Activated CD8-positive, alpha-beta memory T cell treated with anti-CD3 and anti-CD28 coated beads for 4 hours (primary cell): ENCODE data around the gene TNS4.

Experiments
- DNase-seq, 2 donors: peaks; one replicate each; pipeline ENCODE4 v3.0.0-alpha.2; 2020; ENCODE audit warnings: low read depth in 2 of 2

The TNS4 gene

GRCh38 chr17:40536295-40537171, 35.1 kb upstream of the TNS4 start:
- no peak for DNase-seq

GRCh38 chr17:40535924-40536294, 34.5 kb upstream of the TNS4 start:
- no peak for DNase-seq

GRCh38 chr17:40535438-40535837, 34.0 kb upstream of the TNS4 start:
- DNase-seq, result no peak

- no peak for DNase-seq
Measured at GRCh38 chr17:40534371-40535189, 33.2 kb upstream of the TNS4 start.

- no peak for DNase-seq
Measured at GRCh38 chr17:40533896-40534295, 32.5 kb upstream of the TNS4 start.

- DNase-seq, result no peak
Measured at GRCh38 chr17:40532520-40533253, 31.3 kb upstream of the TNS4 start.

DNA sequence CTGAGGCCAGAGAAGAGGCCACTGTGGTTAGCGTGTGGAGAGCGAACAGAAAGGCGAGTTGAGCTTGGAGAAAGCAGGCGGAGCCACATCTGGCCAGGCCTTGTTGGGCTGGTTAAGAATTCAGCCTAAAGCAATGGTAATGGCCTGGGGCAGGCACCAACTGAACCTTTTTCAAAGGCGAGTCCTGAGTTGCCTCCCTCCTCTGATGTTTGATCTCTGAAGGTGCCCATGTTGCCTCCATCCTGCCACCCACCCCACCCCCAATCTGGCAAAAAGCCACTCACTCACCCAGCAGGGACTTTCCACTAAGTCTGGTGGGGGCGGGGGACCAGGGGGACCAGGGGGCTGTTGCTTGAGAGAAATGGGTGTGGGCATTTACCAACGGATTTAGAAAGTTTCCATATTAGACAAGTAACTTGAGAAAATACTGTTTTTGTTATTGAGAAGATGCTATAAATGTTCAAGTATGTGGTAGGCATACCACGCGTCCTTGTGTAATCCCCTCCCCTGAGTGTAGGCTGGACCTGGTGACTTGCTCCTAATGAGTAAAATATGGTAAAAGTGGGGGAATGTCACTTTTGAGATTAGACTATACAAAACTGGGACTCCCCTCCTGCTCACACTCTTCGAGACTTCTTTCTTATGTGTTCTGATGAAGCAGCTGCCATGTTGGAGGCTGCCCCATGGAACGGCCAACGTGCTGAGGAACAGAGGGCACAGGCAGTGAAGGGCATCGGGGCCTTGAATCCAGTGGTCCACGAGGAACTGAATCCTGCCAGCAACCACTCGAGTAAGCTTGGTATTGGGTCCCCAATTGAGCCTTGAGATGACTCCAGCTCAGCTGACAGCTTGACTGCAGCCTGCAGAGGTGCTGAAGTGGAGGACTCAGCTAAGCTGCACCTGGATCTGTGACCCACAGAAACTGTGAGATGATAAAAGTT, 29.9 kb upstream of the TNS4 start:
- DNase-seq, result peak; percentile 58 to 67

DNA sequence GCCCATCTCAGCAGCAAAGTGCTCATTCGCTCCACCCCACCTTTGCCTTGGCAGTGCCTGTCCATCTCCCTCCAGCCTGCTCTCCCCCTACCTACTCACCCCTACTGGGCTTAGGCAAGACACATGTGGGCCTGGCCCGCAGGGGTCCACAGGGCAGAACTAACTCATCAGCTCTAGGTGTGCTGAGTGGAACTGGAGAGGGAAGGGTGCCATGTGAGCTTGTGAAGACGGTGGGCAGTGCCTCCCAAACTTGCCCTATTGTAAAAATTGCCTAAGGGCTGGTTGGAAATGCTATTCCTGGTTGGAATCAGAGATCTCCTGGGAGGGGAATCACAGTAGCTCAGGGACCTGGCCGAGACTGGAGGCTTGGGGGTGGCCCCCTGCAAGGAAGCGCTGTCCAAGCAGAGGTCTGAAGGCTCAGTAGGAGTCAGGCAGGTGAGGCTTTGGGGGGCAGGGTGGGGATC, 29.1 kb upstream of the TNS4 start:
- DNase-seq, result no peak

DNA sequence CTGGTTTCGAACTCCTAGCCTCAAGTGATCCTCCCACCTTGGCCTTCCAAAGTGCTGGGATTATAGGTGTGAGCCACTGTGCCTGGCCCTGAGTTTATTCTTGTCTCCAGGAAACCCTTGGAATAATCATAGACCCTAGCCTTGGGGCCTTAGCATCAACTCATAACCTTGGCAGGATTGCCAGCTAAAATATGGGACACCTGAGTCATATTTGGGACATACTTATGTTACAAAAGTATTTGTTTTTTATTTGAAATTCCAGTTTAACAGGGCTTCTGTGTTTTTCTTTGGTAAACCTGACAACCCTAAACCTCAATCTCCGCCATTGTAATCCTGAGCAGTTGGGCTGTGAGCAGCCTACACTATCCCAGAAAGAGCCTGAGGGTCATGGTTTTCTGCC, 28.6 kb upstream of the TNS4 start:
- DNase-seq, result no peak

DNA sequence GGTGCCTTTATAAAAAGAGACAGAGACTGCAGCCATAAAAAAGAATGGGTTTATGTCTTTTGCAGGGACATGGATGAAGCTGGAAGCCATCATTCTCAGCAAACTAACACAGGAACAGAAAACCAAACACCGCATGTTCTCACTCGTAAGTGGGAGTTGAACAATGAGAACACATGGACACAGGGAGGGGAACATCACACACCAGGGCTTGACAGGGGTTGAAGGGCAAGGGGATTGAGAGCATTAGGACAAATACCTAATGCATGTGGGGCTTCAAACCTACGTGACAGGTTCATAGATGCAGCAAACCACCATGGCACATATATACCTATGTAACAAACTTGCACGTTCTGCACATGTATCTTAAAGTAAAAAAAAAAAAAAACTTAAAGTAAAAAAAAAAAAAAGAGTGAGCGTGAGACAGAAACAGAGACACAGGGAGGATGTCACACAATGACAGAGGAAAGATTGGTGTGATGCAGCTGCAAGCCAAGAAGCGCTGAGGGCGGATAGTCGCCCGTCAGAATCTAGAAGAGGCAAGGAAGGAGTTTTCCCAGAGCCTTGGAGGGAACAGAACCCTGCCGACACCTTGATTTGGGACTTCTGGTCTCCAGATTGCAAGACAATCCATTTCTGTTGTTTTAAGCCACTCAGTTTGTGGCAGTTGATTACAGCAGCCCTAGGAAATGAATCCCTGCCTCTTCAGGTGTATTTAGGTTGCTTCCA, 27.4 kb upstream of the TNS4 start:
- no peak for DNase-seq

- no peak for DNase-seq
Measured at GRCh38 chr17:40526668-40527067, 25.2 kb upstream of the TNS4 start.

- DNase-seq, result no peak
Measured at GRCh38 chr17:40525294-40525693, 23.9 kb upstream of the TNS4 start.

DNA sequence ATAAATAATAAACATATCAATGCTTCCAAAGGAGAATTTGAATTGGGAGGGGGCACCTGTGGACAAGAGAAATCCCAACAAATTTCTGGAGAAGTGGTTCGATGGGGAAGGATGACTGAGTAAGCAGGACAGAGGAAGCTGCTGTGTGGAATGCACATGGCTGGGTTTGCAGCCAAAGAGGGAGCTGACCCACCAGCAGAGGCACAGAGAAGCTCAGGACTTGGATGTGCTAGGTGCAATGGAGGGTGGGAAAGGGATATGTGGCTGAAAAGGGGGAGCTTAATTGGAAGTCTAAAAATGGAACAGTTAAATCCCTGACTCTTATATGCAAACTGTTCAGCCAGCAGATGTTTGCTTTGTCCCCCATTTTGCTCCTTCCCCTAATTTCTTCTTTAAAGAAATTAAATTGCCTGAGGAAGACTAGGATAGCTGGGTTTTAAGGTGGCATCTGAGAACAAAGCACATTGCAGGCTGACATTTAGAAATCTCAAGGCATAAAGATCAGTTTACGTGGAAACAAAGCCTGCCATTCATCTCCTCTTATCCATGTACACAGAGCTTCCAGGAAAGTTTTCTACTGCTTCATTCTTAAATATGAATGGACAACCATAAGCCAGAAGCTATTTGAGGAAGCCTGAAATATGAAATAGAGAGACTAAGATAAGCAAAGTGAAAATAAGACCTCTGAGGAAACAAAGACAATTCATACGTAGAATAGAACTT, 23.0 kb upstream of the TNS4 start:
- DNase-seq, result no peak

DNA sequence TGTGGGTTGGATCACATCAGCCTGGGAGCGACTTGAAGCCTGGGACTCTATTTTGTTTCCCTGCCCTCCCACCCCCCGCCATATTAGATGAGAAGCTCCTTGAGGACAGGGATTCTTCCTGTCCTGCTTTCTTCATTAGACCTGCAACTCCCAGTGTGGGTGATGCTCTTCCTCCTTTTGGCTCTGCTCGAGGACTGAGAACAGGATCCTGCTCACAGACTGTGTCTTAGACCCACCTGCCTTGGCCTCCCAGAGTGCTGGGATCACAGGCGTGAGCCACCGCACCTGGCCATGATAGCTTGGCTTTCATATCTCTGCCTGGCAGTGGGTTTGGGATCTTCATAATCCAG, 21.5 kb upstream of the TNS4 start:
- DNase-seq, result no peak

DNA sequence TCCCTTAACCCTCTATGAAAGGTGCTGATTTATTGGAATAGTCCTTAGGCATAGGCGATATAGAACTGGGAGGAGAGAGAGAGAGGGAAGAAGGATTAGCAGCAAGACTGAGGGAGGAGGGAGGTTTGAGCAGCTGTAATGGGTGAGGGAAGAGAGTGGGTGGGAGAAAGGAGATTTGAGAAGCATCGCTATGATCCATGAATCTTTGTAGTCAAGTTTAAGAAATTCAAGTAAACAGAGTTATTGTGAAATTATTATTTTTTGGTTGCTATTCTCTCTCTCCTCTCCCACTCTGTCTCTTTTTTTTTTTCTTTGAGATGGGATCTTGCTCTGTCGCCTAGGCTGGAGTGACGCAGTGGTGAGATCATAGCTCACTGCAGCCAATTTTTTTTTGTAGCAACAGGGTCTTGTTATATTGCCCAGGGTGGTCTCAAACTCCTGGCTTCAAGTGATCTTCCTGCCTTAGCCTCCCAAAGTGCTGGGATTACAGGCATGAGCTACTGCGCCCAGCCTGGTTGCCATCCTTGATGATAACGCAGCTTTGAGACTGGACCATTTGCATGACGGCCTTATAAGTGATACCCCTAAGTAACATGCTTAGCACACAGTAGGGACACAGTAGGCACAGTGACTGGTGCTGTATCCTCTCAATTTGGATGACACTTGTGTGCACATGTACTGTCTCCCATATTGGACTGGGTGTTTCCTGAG, 21.0 kb upstream of the TNS4 start:
- DNase-seq, result no peak

GRCh38 chr17:40520991-40521453, 19.6 kb upstream of the TNS4 start:
- DNase-seq, result no peak

DNA sequence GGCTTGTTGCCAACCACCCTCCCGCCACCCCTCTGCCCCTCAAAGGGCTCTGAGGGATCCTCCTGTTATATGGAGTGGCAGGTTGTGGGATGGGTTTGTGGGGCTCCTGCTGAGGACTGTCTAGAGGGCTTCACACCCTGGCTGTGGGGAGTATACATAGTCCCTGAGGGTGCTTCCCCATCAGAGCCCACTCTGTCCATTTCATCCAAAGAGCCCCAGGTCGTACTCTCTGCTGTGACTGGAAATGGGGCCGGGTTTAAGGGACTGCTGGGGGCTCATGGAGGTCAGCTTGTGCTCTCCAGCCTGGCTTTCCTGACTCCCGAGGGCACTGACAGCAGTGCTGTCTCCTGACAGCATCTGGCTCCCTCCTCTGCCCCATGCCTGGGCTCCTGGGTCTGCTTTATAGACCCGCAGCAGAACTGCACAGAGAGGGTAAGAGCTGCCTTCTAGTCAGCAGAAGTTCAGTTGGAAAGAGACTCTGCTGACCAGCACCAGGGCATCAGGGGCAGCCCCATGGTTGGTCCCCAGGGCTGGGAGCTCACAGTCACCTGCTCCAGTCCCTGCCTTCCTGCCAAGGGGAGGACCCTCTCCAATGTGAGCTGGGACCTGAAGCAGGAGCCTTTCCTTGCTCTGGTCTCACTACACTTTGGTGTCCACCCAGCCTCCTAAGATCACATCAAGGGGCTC, 17.8 kb upstream of the TNS4 start:
- no peak for DNase-seq

DNA sequence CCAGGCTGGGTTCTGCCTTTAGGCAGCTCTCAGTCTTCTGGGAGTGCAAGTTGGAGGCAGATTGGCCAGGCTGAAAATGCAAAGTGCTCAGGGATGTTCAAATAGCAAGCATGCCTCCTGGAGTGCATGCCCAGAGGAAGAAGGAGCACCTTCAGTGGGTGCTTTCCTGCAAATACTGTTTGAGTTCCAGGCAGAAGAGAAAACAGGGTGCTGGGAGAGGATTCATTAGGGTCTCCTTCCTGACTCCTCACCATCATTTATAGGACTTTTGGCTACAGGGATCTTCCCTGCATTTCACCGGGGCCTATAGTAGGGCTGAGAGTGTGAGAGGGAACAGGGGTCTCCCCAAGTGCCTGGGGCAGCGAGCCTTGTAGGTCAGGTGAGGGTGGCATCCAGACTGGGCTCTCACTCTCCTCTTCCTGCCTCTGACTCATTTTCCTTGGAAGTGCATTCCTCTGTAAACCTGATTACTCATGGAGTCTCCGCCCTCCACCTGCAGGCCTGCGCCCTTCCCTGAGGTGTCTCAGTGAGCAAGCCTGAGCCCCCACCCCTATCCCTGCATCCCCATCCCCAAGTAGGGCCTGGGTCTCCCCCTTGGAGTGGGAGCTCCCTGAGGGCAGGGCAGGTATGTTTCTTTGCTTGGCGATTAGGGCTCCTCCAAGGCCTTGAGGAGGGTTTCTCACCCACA, 17.1 kb upstream of the TNS4 start:
- DNase-seq, result no peak
